ENCODE measurements around the gene APOBEC2. TPM values are rescaled to one million over a fixed set of nuclear protein-coding genes. Genes with fewer than 3 reads are reported as not detected.

Gene APOBEC2
- total and polyA plus RNA-seq, 2 of the 13 experiments (the other 11 are each of a cell fraction or from before 2014, with no cell fraction given), result 0.09 TPM; not detected in 1

DNA sequence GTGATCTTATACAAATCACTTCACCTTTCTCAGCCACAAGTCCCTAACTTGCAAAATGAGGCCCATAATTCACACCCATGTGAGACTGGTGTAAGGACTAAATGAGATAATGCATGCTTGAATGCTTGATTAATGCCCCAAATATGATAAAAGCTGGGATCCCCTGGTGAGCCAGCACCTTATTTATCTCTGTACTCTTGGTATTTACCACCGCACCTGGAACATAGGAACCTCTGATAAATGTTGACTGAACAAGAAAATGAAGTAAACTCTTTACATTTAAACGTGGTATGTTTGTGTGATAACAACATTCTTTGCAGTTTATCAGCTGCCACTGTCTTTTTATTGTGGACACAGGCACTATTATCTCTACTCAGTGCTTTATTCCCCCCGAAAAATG, 2.5 kb upstream of the APOBEC2 start (continued):
- TF ChIP-seq PBX3 (CRISPR knock-in tag; IDR thresholded peaks at IDR 0.05; ENCODE audit: borderline replicate concordance), result no peak
- TF ChIP-seq, protein P1, sequence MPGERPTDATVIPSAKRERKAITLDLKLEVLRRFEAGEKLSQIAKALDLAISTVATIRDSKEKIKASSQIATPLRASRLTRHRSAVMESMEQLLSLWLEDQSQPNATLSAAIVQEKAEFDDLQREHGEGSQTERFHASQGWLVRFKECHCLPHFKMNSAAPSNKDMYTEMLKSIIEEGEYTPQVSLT (CRISPR knock-in tag; IDR thresholded peaks at IDR 0.05; ENCODE audit: borderline replicate concordance, low read depth), result no peak

DNA sequence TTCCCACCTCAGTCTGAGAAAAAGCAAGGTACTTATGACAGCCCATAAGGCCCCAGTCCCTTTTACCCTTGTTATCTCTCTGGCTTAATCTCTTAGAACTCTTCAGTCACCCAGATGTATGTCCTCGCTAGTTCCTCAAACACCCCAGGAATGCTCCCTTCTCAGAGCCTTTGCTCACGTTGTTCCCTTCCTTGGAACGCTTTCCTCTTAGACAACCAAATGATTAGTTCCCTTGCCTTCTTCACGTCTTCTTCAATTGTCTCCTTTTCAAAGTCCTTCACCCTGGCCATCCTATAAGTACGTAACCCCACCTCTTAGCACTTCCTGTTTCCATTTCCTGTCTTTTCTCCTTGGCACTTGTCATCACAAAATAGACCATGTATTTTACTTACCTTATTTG, 1.1 kb upstream of the APOBEC2 start:
- Histone ChIP-seq H3K4me1 (ENCODE audit: insufficient read depth, low read length) (peaks cover 66% of the 10 kb centered on the region), H3K79me2 (ENCODE audit: insufficient read depth, low read length) (no peaks in the 10 kb centered on the region), H3K27me3 (ENCODE audit: control insufficient read depth in 1 of 2, insufficient read depth in 2 of 2, low read length in 2 of 2) (no peaks in the 10 kb centered on the region), H2AFZ (ENCODE audit: low read length) (no peak overlapping the region), H3K9ac (ENCODE audit: insufficient read depth, low read depth, low read length) (no peak overlapping the region), H3K4me3 (replicated peaks in 1 of 3; ENCODE audit: insufficient read depth in 1 of 3, low read depth in 2 of 3, low read length in 3 of 3) (no peak overlapping the region), H3K27ac (ENCODE audit: extremely low read length, insufficient read depth, low read length) (no peak overlapping the region), H3K4me2 (ENCODE audit: low read depth, low read length) (no peak overlapping the region), H3K9me3 (ENCODE audit: low read length) (no peaks in the 10 kb centered on the region), H3K36me3 (replicated peaks in 1 of 2; ENCODE audit: control insufficient read depth in 1 of 2, insufficient read depth in 2 of 2, low read length in 2 of 2) (peaks cover 0 to 4% of the 10 kb centered on the region in 2 experiments; a peak in 2 of 5 replicates), H4K20me1 (ENCODE audit: insufficient read depth, low read length) (no peaks in the 10 kb centered on the region)
- ATAC-seq (no peak), FAIRE-seq (no peak), DNase-seq (ENCODE audit: low spot score) (no peak)
- BruUV-seq (replicated peaks), result no TSS peak
- ChIA-PET CTCF (ENCODE audit: low intra/inter-chr PET ratio, low total read pairs) (no interaction called here), POLR2A (interaction anchor here (3.7 kb wide), 2 partner anchors 11 to 12 kb away, joined by 17 to 20 read pairs; no protein-coding TSS in a partner anchor)
- WGBS (ENCODE audit: low lambda C conversion rate), result 97% methylated on average over 5 of the region's 5 CpGs
- intact Hi-C loops (cut with micrococcal nuclease; ENCODE audit: unreplicated experiment) (no loop called here), in situ Hi-C loops (cut with HindIII; ENCODE audit: extremely low pct_ligation_motif_present, low pct_unique_long_range_greater_than_20kb) (loop anchor here (10.0 kb wide), 1 partner anchor 533 kb away; no protein-coding TSS in a partner anchor)
- TF ChIP-seq E2F5 (CRISPR knock-in tag; conservative IDR thresholded peaks at IDR 0.05), result no peak
- TF ChIP-seq, protein P2, sequence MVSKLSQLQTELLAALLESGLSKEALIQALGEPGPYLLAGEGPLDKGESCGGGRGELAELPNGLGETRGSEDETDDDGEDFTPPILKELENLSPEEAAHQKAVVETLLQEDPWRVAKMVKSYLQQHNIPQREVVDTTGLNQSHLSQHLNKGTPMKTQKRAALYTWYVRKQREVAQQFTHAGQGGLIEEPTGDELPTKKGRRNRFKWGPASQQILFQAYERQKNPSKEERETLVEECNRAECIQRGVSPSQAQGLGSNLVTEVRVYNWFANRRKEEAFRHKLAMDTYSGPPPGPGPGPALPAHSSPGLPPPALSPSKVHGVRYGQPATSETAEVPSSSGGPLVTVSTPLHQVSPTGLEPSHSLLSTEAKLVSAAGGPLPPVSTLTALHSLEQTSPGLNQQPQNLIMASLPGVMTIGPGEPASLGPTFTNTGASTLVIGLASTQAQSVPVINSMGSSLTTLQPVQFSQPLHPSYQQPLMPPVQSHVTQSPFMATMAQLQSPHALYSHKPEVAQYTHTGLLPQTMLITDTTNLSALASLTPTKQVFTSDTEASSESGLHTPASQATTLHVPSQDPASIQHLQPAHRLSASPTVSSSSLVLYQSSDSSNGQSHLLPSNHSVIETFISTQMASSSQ (IDR thresholded peaks at IDR 0.05; ENCODE audit: low read depth), result no peak
- TF ChIP-seq, protein P2 (CRISPR knock-in tag; IDR thresholded peaks at IDR 0.05; ENCODE audit: borderline replicate concordance), result no peak
- no peak for TF ChIP-seq CSRNP1 (CRISPR knock-in tag; IDR thresholded peaks at IDR 0.05)
- TF ChIP-seq MIXL1 (CRISPR knock-in tag; IDR thresholded peaks at IDR 0.05), result no peak
- TF ChIP-seq ZNF430 (CRISPR knock-in tag; IDR thresholded peaks at IDR 0.05), result no peak
- no peak for TF ChIP-seq IKZF1 (IDR thresholded peaks at IDR 0.05)
- TF ChIP-seq RNF219 (CRISPR knock-in tag; IDR thresholded peaks at IDR 0.05), result no peak
- no peak for TF ChIP-seq ZNF296 (CRISPR knock-in tag; conservative IDR thresholded peaks at IDR 0.05)
- no peak for TF ChIP-seq CBX2 (IDR thresholded peaks at IDR 0.05; ENCODE audit: low read depth, low read length)
- no peak for TF ChIP-seq CBX2 (CRISPR knock-in tag; IDR thresholded peaks at IDR 0.05; ENCODE audit: low read depth)
